IPS-18a (cell line): ENCODE data around the gene GLMP.
A peak's percentile ranks its signal among the peaks of the same experiment; 100 is the strongest.

Experiments
- H3K27ac ChIP-seq: one replicate; pipeline ENCODE4 v1.5.1; 2013; ENCODE audit warnings: low read length
- H3K27me3 ChIP-seq: one replicate; pipeline ENCODE4 v1.6.1; 2013; ENCODE audit warnings: mild to moderate bottlenecking, low read length; ENCODE audit not compliant: control insufficient read depth, insufficient read depth
- H3K36me3 ChIP-seq: one replicate; pipeline ENCODE4 v1.6.1; 2013; ENCODE audit warnings: low read depth, low read length; ENCODE audit not compliant: control insufficient read depth
- H3K4me1 ChIP-seq: one replicate; pipeline ENCODE4 v1.6.1; 2013; ENCODE audit warnings: low read depth, low read length; ENCODE audit not compliant: control insufficient read depth
- H3K4me3 ChIP-seq: one replicate; pipeline ENCODE4 v1.5.1; 2013; ENCODE audit warnings: low read length
- H3K9ac ChIP-seq: one replicate; pipeline ENCODE4 v1.6.1; 2013; ENCODE audit warnings: mild to moderate bottlenecking, low read length, moderate library complexity
- H3K9me3 ChIP-seq: one replicate; pipeline ENCODE4 v1.6.1; 2013; ENCODE audit warnings: low read depth, low read length; ENCODE audit not compliant: control insufficient read depth

The GLMP gene

DNA sequence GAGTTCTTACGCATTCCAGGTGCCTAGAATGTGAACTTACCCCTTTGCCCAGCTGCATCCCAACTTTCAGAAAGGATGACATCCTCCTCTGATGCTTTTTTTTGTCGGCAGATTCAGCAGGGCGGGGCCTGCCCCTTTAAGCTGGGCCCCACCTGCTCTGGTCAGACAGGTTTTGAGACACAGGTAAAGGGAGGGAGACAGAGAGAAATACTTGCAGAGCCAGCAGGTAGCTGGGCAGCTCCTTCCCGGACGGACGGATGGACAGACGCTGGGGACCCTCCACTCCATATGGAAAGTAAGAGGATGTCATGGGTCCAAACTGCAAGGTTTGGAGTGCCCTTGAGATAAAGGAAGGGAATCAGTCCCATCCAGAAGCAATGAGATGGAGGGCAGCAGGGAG lies 11.4 kb downstream of the GLMP start, which contains the start of gene TMEM79:
TSS of gene TMEM79 (plus strand) at position 214 of the 400 bp plus-strand sequence. CDS start 902 bp downstream, outside the sequence.
- H3K9ac ChIP-seq: peak within 1 kb of the TSS; percentile 87
- peak within 1 kb of the TSS; percentile 19 for H3K27ac ChIP-seq
- peaks cover 16% of the 10 kb centered on the region for H3K4me1 ChIP-seq
- no peaks in the 10 kb centered on the region for H3K36me3 ChIP-seq
- peak within 1 kb of the TSS; percentile 94 for H3K4me3 ChIP-seq
- no peaks in the 10 kb centered on the region for H3K9me3 ChIP-seq
- no peaks in the 10 kb centered on the region for H3K27me3 ChIP-seq

DNA sequence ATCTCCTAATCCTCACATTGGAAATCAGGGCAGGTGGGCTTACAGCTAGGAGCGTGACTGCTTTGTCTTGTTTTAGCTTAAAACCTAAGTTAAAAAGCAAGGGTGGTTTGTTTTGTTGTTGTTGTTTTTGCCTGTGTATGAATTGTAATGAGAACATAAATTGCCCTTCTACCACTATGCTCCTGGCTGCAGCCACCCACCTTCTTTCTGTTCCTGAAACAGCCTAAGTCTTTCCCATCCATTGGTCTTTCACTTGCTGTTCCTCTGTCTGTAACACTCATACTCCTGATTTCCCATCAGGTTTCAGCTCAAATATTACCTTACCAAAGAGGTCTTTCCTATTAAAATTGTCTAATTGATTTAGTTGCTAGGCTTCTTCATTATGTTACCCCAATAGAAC lies 12.0 kb downstream of the GLMP start:
- peaks cover 16% of the 10 kb centered on the region for H3K4me1 ChIP-seq
- H3K9ac ChIP-seq: peak overlapping the region; percentile 87
- peaks cover 5% of the 10 kb centered on the region for H3K36me3 ChIP-seq
- H3K27me3 ChIP-seq: no peaks in the 10 kb centered on the region
- no peaks in the 10 kb centered on the region for H3K9me3 ChIP-seq
- H3K27ac ChIP-seq: peak overlapping the region; percentile 19
- H3K4me3 ChIP-seq: peak overlapping the region; percentile 94

DNA sequence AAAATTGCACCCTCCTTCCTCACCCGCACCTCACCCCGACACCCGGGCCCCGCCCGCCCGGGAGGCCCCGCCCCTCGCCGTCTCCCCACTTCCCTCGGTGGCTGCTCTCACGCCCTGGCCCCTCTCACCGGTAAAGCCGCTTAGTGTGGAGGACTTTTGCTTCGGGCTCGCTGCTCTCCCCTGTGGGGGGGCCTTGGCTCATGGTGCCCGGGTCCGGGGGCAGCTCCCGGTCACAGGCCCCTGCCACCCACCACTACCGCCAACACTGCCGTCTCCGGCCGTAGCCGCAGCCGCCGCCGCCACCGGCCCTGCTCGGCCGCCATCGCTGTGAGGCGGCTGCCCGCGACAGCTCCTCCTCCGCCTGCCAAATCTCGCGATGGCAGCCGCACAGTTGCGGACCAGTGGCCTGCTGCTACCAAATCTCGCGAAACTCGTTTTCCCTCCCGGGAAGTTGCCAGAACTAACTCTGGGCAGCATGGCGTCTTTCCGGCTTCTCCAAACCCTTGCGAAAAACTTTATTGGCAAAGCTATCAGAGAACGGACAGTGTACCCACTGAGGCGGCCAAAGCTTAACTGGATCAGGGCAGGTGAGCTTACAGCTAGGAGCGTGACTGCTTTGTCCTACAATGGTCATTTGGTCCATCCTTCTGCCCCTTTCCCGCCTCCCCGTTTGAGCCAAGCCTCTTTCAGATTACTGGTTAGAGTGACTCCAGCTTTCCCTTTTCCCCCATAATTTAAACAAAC lies 12.8 kb downstream of the GLMP start, which contains the start of gene SMG5:
TSS of gene SMG5 (minus strand) at position 347 of the 744 bp plus-strand sequence. CDS start at position 202, 145 bp downstream.
- Histone ChIP-seq H3K9me3 (no peaks in the 10 kb centered on the region), H3K4me1 (peaks cover 16% of the 10 kb centered on the region), H3K27ac (peak within 1 kb of the TSS; percentile 46), H3K4me3 (peak within 1 kb of the TSS; percentile 94), H3K9ac (peak within 1 kb of the TSS; percentile 87), H3K36me3 (peaks cover 14% of the 10 kb centered on the region), H3K27me3 (no peaks in the 10 kb centered on the region)

DNA sequence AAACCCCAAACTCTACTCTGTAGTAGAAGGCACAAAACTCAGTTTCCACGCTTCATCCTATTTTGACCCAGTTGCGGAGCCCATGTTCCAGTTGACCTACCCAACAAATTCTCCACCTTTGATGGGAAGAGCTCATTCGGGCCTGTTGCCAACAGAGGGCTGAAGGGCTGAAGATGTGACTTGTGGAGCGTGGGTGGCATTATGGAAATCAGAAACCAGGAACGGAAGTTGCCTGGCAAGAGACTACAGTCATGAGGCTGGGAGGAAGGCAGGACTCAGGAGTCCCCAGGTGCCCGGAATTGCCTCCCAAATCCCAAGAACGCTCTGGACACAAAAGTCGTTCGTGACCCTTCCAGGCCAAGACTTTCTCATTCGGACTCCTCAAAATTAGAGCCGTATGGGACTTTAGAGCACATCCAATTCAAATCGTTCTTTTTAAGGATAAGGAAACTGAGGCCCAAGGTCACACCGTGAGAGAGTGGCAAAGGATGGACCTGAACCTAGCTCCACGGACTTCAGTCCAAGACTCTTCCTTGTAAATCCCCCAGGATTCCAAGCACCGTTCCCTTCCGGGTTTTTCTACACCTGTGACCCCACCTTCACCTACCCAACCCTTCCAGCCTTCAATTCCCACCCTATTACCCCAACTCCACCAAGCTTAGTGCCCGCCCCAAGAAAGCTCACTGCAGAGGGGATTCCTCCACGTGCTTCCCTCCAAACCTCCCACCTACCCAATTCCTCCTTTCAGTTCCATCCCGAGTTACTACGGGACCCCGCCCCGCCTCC lies 13.6 kb downstream of the GLMP start:
- Histone ChIP-seq H3K9ac (peak overlapping the region; percentile 87), H3K4me3 (peak overlapping the region; percentile 94), H3K9me3 (no peaks in the 10 kb centered on the region), H3K4me1 (peaks cover 16% of the 10 kb centered on the region), H3K27ac (peak overlapping the region; percentile 46), H3K27me3 (no peaks in the 10 kb centered on the region), H3K36me3 (peaks cover 20% of the 10 kb centered on the region)

DNA sequence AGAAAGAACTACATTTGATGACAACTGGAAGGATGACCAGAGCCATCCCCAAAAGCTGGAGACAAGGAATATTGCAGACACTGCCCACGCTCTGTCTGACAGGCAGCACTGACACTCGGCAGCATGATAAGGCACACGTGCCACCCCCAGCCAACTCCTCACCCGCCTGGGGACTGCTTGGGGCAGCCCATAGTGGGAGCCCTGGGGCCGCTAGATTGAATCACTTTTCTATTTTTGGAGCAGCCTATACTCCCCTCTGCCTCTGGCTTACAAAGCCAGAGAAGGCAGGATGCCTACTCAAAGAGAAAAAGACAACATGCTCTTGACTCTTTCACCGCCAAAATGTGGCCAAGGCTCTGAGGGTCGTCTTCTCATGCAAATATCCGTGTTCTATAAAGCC lies 14.2 kb downstream of the GLMP start:
- no peaks in the 10 kb centered on the region for H3K27me3 ChIP-seq
- peaks cover 16% of the 10 kb centered on the region for H3K4me1 ChIP-seq
- peak overlapping the region; percentile 46 for H3K27ac ChIP-seq
- no peaks in the 10 kb centered on the region for H3K9me3 ChIP-seq
- peak overlapping the region; percentile 87 for H3K9ac ChIP-seq
- peak overlapping the region; percentile 94 for H3K4me3 ChIP-seq
- H3K36me3 ChIP-seq: peaks cover 27% of the 10 kb centered on the region

DNA sequence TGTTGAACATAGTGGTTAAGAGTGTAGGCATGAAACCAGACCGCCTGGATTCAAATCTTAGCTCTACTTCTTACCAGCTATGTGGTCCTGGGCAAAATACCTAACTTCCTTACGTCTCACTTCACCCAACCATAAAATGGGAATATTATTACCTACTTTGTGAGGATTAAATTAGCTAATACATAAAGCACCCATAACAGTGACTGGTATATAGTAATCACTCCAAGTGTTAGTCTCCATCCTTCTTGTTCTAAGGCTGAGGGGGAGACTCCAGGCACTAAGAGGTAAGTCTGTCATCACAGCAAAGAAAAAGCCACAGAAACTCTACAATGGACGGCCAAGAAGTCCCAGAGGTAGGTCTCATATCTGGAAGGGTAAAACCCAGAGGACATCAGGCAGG lies 15.6 kb downstream of the GLMP start:
- Histone ChIP-seq H3K4me3 (no peak overlapping the region), H3K36me3 (peaks cover 38% of the 10 kb centered on the region), H3K4me1 (peaks cover 16% of the 10 kb centered on the region), H3K27me3 (no peaks in the 10 kb centered on the region), H3K9me3 (no peaks in the 10 kb centered on the region), H3K27ac (no peak overlapping the region), H3K9ac (no peak overlapping the region)

DNA sequence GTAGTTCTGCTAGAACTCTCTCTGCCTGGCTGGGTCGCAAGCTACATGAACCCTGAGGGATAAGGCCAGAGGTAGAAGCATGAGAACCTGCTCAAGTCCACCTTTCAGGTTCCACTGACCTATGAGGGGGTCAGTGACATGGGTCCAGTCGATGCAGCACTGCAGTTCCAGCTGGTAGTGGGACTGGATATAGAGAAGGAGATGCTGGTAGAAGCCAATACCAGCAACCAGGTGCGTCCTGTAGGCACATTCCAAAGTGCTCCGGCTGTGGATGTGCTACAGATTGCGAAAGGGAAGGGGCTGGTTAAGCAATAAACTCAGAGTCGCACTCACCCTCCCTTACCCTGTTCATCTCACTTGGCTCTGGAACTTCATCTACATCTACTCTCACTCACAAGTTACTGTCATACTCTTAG lies 18.5 kb downstream of the GLMP start:
- Histone ChIP-seq H3K27me3 (no peaks in the 10 kb centered on the region), H3K4me3 (no peak overlapping the region), H3K9me3 (no peaks in the 10 kb centered on the region), H3K9ac (no peak overlapping the region), H3K4me1 (peaks cover 8% of the 10 kb centered on the region), H3K36me3 (peaks cover 67% of the 10 kb centered on the region), H3K27ac (no peak overlapping the region)

DNA sequence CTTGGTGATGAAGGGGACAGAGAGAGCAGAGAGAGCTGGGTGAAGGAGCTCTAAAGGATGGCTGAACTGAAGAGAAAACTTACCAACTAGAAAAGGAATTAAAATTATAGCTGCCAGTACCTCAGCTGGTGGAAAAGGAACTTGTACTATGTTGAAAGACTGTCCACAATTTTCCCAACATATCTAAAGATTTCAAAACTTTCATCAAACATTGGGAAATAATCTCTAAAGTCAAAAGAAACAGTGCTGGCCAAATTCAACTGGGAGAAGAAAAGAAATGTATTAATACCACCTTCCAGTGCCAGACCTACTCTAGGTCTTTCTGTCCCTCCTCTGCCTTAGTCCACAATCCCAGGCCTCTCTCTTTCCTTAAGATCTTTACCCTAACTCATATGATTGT lies 18.9 kb downstream of the GLMP start:
- Histone ChIP-seq H3K4me3 (no peak overlapping the region), H3K27ac (no peak overlapping the region), H3K9me3 (no peaks in the 10 kb centered on the region), H3K4me1 (peaks cover 5% of the 10 kb centered on the region), H3K27me3 (no peaks in the 10 kb centered on the region), H3K36me3 (peaks cover 69% of the 10 kb centered on the region), H3K9ac (no peak overlapping the region)

DNA sequence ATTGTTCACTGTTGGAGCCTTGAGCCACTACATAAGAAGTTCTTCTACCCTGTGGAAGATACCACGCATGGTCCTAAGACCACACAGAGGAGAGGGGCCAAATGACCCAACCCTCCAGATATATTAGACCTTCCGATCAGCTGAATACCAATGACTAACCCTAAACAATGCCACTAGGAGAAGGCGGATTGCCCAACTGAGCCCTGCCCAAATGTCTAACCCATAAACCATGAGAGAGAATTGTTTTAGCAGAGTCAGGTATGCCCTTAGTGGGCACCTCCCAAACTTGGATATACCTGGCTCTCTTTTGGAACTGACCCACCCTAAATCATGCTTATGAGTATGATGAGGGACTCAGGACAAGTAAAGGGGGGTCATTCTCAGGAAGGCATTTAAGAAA lies 25.2 kb downstream of the GLMP start:
- H3K27ac ChIP-seq: no peak overlapping the region
- no peaks in the 10 kb centered on the region for H3K27me3 ChIP-seq
- H3K4me3 ChIP-seq: no peak overlapping the region
- H3K9ac ChIP-seq: no peak overlapping the region
- peaks cover 82% of the 10 kb centered on the region for H3K36me3 ChIP-seq
- no peaks in the 10 kb centered on the region for H3K4me1 ChIP-seq
- H3K9me3 ChIP-seq: no peaks in the 10 kb centered on the region

DNA sequence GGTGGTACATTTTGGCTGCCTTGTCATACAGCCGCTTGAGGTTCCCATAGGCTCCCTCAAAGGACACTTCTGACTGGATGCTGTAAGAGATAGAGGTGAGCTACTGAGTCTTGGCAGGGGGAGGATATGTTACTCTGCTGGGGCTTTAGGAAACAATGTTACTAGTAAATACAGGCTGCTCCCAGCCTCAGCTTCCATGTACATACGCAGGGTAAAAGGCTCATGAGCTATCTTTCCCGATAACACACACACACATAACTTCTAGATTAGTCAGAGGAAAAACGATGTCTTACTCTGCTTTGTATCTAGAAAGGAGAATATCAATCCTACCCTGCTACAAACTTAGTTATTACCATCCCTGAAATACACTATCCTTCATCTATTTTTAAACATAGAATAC lies 27.1 kb downstream of the GLMP start:
- H3K9me3 ChIP-seq: no peaks in the 10 kb centered on the region
- no peaks in the 10 kb centered on the region for H3K4me1 ChIP-seq
- peaks cover 78% of the 10 kb centered on the region for H3K36me3 ChIP-seq
- H3K27ac ChIP-seq: no peak overlapping the region
- no peaks in the 10 kb centered on the region for H3K27me3 ChIP-seq
- H3K9ac ChIP-seq: no peak overlapping the region
- H3K4me3 ChIP-seq: no peak overlapping the region

DNA sequence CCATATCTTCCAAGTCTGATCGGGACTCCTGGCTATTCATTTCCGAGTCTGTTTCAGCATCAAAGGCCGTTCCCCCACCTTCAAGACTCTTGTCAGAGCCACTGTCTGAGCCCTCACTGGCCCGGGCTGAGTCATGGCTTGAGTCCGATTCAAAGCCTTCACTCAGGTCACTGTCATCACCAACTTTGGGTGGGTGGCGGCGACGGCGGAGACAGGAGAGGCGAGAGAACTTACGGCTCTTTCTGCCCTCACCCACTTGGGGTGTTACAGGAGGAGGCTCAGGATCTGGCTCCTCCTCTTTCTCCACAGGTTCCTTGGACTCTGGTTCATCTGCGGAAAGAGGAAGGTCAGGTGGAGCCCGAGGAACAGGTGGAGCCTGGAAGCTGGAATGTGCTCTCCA lies 29.4 kb downstream of the GLMP start:
- Histone ChIP-seq H3K9ac (no peak overlapping the region), H3K27ac (no peak overlapping the region), H3K9me3 (no peaks in the 10 kb centered on the region), H3K4me1 (no peaks in the 10 kb centered on the region), H3K36me3 (peaks cover 80% of the 10 kb centered on the region), H3K27me3 (no peaks in the 10 kb centered on the region), H3K4me3 (no peak overlapping the region)
